NCI-H526 (cell line): ENCODE results near the gene CDK9.

ENCODE experiments used
- DNase-seq, 2 experiments: peaks; one replicate each; lab custom pipeline; 2025; lab: John Stamatoyannopoulos, UW

CDK9 gene

GRCh38 chr9:127761491-127761956, 24.3 kb upstream of the CDK9 start:
- no peak for DNase-seq

- no peak for DNase-seq
Observed at GRCh38 chr9:127762111-127762676, 23.6 kb upstream of the CDK9 start.

- DNase-seq = no peak
Observed at GRCh38 chr9:127763918-127764384, 21.9 kb upstream of the CDK9 start.

- no peak for DNase-seq
Observed at GRCh38 chr9:127765418-127765817, 20.4 kb upstream of the CDK9 start.

GRCh38 chr9:127767410-127767809, 18.4 kb upstream of the CDK9 start:
- no peak for DNase-seq

- DNase-seq = no peak
Observed at GRCh38 chr9:127767909-127768331, 17.9 kb upstream of the CDK9 start.

GRCh38 chr9:127768698-127769097, 17.1 kb upstream of the CDK9 start:
- DNase-seq = no peak

- DNase-seq = no peak
Observed at GRCh38 chr9:127769101-127769500, 16.7 kb upstream of the CDK9 start.

GRCh38 chr9:127769929-127770582, 15.8 kb upstream of the CDK9 start:
- no peak for DNase-seq

- no peak for DNase-seq
Observed at GRCh38 chr9:127770583-127770904, 15.3 kb upstream of the CDK9 start.

- peak; percentile 80 to 97 for DNase-seq
Observed at GRCh38 chr9:127770905-127771569, 14.8 kb upstream of the CDK9 start.

GRCh38 chr9:127771570-127772189, 14.2 kb upstream of the CDK9 start:
- DNase-seq = no peak

- no peak for DNase-seq
Observed at GRCh38 chr9:127772603-127773002, 13.2 kb upstream of the CDK9 start.

- DNase-seq = no peak
Observed at GRCh38 chr9:127773272-127773671, 12.6 kb upstream of the CDK9 start.

GRCh38 chr9:127773981-127774380, 11.9 kb upstream of the CDK9 start:
- DNase-seq = no peak

- DNase-seq = peak in 1 of 2 experiments; percentile 32
Observed at GRCh38 chr9:127776195-127776923, 9.5 kb upstream of the CDK9 start.

- DNase-seq = no peak
Observed at GRCh38 chr9:127776924-127777289, 8.9 kb upstream of the CDK9 start.

- DNase-seq = no peak
Observed at GRCh38 chr9:127777368-127777980, 8.4 kb upstream of the CDK9 start.

- DNase-seq = no peak
Observed at GRCh38 chr9:127778280-127779135, 7.3 kb upstream of the CDK9 start, which contains the start of gene SH2D3C. Gene SH2D3C (minus strand): TSS chr9:127778666. CDS start chr9:127778627, 39 bp downstream.

- no peak for DNase-seq
Observed at GRCh38 chr9:127779136-127779981, 6.5 kb upstream of the CDK9 start.
